NAMALWA (cell line): Measurements from ENCODE around the gene DNAH12.
"Not testable (repeated sequence)": the region's sequence is repeated elsewhere in the genome, so short reads cannot be mapped to it uniquely, and the experiment has no call there.

Experiments
- DNase-seq: peaks from one replicate; pipeline ENCODE4 v3.0.0-alpha.2; 2015; ENCODE audit warnings: low spot score

The DNAH12 gene

GRCh38 chr3:57303520-57303919 lies 240.6 kb downstream of the DNAH12 start:
- DNase-seq: not testable (repeated sequence)

GRCh38 chr3:57298041-57298440 lies 246.1 kb downstream of the DNAH12 start:
- no peak for DNase-seq

GRCh38 chr3:57292897-57293526 lies 251.1 kb downstream of the DNAH12 start:
- no peak for DNase-seq

- no peak for DNase-seq
Measured at GRCh38 chr3:57292159-57292896, 251.8 kb downstream of the DNAH12 start, which contains the start of gene ASB14. Gene ASB14, minus strand, starts transcription at chr3:57292685. Its CDS starts 652 bp downstream, at chr3:57292033.

GRCh38 chr3:57288403-57288802 lies 255.7 kb downstream of the DNAH12 start:
- DNase-seq: no peak

- DNase-seq: no peak
Measured at GRCh38 chr3:57287205-57287604, 256.9 kb downstream of the DNAH12 start.

GRCh38 chr3:57283334-57283733 lies 260.8 kb downstream of the DNAH12 start:
- no peak for DNase-seq

GRCh38 chr3:57281715-57282114 lies 262.4 kb downstream of the DNAH12 start:
- no peak for DNase-seq

- DNase-seq: no peak
Measured at GRCh38 chr3:57279685-57280084, 264.5 kb downstream of the DNAH12 start.

GRCh38 chr3:57278237-57278636 lies 265.9 kb downstream of the DNAH12 start:
- no peak for DNase-seq

- DNase-seq: no peak
Measured at GRCh38 chr3:57275393-57275792, 268.8 kb downstream of the DNAH12 start.

GRCh38 chr3:57274845-57275244 lies 269.3 kb downstream of the DNAH12 start:
- no peak for DNase-seq

GRCh38 chr3:57268416-57268815 lies 275.7 kb downstream of the DNAH12 start:
- no peak for DNase-seq

GRCh38 chr3:57261929-57262328 lies 282.2 kb downstream of the DNAH12 start:
- no peak for DNase-seq

- no peak for DNase-seq
Measured at GRCh38 chr3:57261119-57261518, 283.0 kb downstream of the DNAH12 start.

- no peak for DNase-seq
Measured at GRCh38 chr3:57257678-57258077, 286.5 kb downstream of the DNAH12 start.

- no peak for DNase-seq
Measured at GRCh38 chr3:57256844-57257243, 287.3 kb downstream of the DNAH12 start.

- DNase-seq: no peak
Measured at GRCh38 chr3:57252404-57252803, 291.7 kb downstream of the DNAH12 start.

GRCh38 chr3:57244946-57245345 lies 299.2 kb downstream of the DNAH12 start:
- no peak for DNase-seq
